ENCODE results near the gene OR7A10.

DNA sequence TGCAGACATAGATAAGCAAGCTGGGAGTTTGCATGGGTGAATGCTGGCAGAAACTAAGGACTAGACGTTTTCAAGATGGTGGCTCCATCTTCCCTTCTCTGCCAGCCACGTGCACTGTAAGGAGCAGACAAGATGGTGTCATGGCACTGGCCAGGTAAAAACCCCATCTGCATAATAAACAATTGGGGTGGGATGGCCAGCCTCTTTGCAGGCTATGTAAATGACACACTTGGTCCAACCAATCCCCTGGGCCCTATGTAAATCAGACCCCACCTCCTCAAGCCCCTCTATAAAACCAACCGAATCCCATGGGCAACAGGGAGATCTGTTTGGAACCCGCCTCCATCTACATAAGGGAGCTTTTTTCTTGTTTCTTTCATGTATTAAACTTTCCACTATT is 11.3 kb downstream of the OR7A10 start:
- TF ChIP-seq, protein P1, sequence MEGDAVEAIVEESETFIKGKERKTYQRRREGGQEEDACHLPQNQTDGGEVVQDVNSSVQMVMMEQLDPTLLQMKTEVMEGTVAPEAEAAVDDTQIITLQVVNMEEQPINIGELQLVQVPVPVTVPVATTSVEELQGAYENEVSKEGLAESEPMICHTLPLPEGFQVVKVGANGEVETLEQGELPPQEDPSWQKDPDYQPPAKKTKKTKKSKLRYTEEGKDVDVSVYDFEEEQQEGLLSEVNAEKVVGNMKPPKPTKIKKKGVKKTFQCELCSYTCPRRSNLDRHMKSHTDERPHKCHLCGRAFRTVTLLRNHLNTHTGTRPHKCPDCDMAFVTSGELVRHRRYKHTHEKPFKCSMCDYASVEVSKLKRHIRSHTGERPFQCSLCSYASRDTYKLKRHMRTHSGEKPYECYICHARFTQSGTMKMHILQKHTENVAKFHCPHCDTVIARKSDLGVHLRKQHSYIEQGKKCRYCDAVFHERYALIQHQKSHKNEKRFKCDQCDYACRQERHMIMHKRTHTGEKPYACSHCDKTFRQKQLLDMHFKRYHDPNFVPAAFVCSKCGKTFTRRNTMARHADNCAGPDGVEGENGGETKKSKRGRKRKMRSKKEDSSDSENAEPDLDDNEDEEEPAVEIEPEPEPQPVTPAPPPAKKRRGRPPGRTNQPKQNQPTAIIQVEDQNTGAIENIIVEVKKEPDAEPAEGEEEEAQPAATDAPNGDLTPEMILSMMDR (IDR thresholded peaks at IDR 0.05; ENCODE audit: insufficient read depth, low read length, poor library complexity, severe bottlenecking): no peak
- TF ChIP-seq EZH2phosphoT487 (conservative IDR thresholded peaks at IDR 0.05; ENCODE audit: low read length): no peak
